DND-41 (cell line): ENCODE data around the gene SEMA5B.

Experiments
- CTCF ChIP-seq: IDR thresholded peaks from 2 replicates; pipeline ENCODE4 v1.5.1; 2012; ENCODE audit warnings: borderline replicate concordance, low read length, moderate library complexity, mild to moderate bottlenecking; ENCODE audit not compliant: poor library complexity, severe bottlenecking; ENCODE audit errors: extremely low read depth
- EZH2 ChIP-seq: IDR thresholded peaks from 3 replicates; pipeline ENCODE4 v1.6.1; 2012; ENCODE audit warnings: borderline replicate concordance, low read depth, mild to moderate bottlenecking, moderate library complexity, low read length, inconsistent platforms; ENCODE audit not compliant: severe bottlenecking

- TF ChIP-seq CTCF (no peak), EZH2 (no peak)
Measured at GRCh38 chr3:123064914-123065313, 37.4 kb upstream of the SEMA5B start.
